Adrenal gland (tissue), 5 donors: ENCODE data around the gene LCN10.

Experiments
- CTCF ChIP-seq, 6 experiments: fragments of 450-650 bp in 4 of 6; fragments of 200-600 bp in 2 of 6; sonication (generic) in 1 of 6; IDR thresholded peaks; 1 replicate in 5 of 6; 2 replicates in 1 of 6; pipeline versions ENCODE4 v1.5.1 to v1.8.0; 2016 to 2021; ENCODE audit warnings: antibody characterized with exemption in 6 of 6, mild to moderate bottlenecking in 2 of 6, moderate library complexity in 1 of 6
- POLR2A ChIP-seq, 2 donors: fragments of 450-650 bp; IDR thresholded peaks; one replicate each; pipeline ENCODE4 v1.6.1; 2017; ENCODE audit warnings: antibody characterized with exemption in 2 of 2, mild to moderate bottlenecking in 2 of 2, moderate library complexity in 1 of 2
- donor health status: DM: no; HTN: no; CAD: no.

- TF ChIP-seq CTCF (IDR thresholded peaks at IDR 0.05): no peak
- TF ChIP-seq POLR2A (IDR thresholded peaks at IDR 0.05): no peak
Measured at GRCh38 chr9:136746155-136746490, 3.4 kb upstream of the LCN10 start.
